Type B pancreatic cell (in vitro differentiated cells): ENCODE results near the gene ATAD3A. TPM values are rescaled to one million over a fixed set of nuclear protein-coding genes. Genes with fewer than 3 reads are reported as not detected.
"Not testable (repeated sequence)": the region's sequence is repeated elsewhere in the genome, so short reads cannot be mapped to it uniquely, and the experiment has no call there.

Experiments
- DNase-seq: peaks from one replicate; pipeline ENCODE4 v3.0.0; 2021; ENCODE audit warnings: mixed read lengths; ENCODE audit not compliant: unreplicated experiment; ENCODE audit errors: extremely low spot score
- H3K27ac Mint-ChIP-seq: 2 replicates; pipeline ENCODE4 v1.8.0; 2021; ENCODE audit warnings: mild to moderate bottlenecking, mixed read lengths
- H3K27me3 Mint-ChIP-seq: 2 replicates; pipeline ENCODE4 v1.8.0; 2021; ENCODE audit warnings: mixed read lengths
- H3K36me3 Mint-ChIP-seq: 2 replicates; pipeline ENCODE4 v1.8.0; 2021; ENCODE audit warnings: mixed read lengths
- H3K4me1 Mint-ChIP-seq: one replicate; pipeline ENCODE4 v1.8.0; 2021; ENCODE audit warnings: mixed read lengths; ENCODE audit not compliant: unreplicated experiment
- H3K4me3 Mint-ChIP-seq: 2 replicates; pipeline ENCODE4 v1.8.0; 2021; ENCODE audit warnings: mild to moderate bottlenecking, mixed read lengths
- H3K9me3 Mint-ChIP-seq: 2 replicates; pipeline ENCODE4 v1.8.0; 2021; ENCODE audit warnings: mixed read lengths
- CTCF ChIP-seq: fragments of 200-600 bp; sonication (generic); conservative IDR thresholded peaks from 2 replicates; pipeline ENCODE4 v1.5.0; 2021; ENCODE audit warnings: antibody characterized with exemption, mild to moderate bottlenecking
- total RNA-seq: library from RNA; stranded (reverse); gene quantifications from 2 replicates; pipeline ENCODE4 v1.2.1, GENCODE V29; 2021; ENCODE audit warnings: low replicate concordance

ATAD3A gene
- total RNA-seq, 1 donor from 2014 or later, result 39.8 TPM

GRCh38 chr1:1505366-1505798 lies 6.6 kb upstream of the ATAD3A start:
- H3K27me3 Mint-ChIP-seq, DNase-seq, H3K4me1 Mint-ChIP-seq, H3K36me3 Mint-ChIP-seq, H3K9me3 Mint-ChIP-seq: not testable (repeated sequence)
- H3K4me3 Mint-ChIP-seq, result peak overlapping the region; percentile 85
- peak overlapping the region; percentile 93 for H3K27ac Mint-ChIP-seq
- TF ChIP-seq CTCF, result peak; percentile 45

- peak overlapping the region; percentile 85 for H3K4me3 Mint-ChIP-seq
- not testable (repeated sequence) for H3K9me3 Mint-ChIP-seq, H3K27me3 Mint-ChIP-seq, DNase-seq, H3K36me3 Mint-ChIP-seq, H3K4me1 Mint-ChIP-seq
- H3K27ac Mint-ChIP-seq, result peak overlapping the region; percentile 93
Measured at GRCh38 chr1:1505801-1506200, 6.2 kb upstream of the ATAD3A start.

- peak overlapping the region; percentile 10 for H3K27ac Mint-ChIP-seq
- H3K36me3 Mint-ChIP-seq, result no peaks in the 10 kb centered on the region
- no peaks in the 10 kb centered on the region for H3K27me3 Mint-ChIP-seq
- H3K4me3 Mint-ChIP-seq, result no peak overlapping the region
- no peak for TF ChIP-seq CTCF
- peaks cover 12% of the 10 kb centered on the region for H3K4me1 Mint-ChIP-seq
- no peak for DNase-seq
- no peaks in the 10 kb centered on the region for H3K9me3 Mint-ChIP-seq
Measured at GRCh38 chr1:1507305-1507704, 4.7 kb upstream of the ATAD3A start.

- not testable (repeated sequence) for H3K27ac Mint-ChIP-seq, H3K4me3 Mint-ChIP-seq, H3K36me3 Mint-ChIP-seq, H3K27me3 Mint-ChIP-seq, H3K9me3 Mint-ChIP-seq, DNase-seq
- H3K4me1 Mint-ChIP-seq, result peaks cover 12% of the 10 kb centered on the region
Measured at GRCh38 chr1:1508775-1509464, 3.0 kb upstream of the ATAD3A start.

- DNase-seq, H3K4me3 Mint-ChIP-seq, H3K27me3 Mint-ChIP-seq, H3K27ac Mint-ChIP-seq, H3K9me3 Mint-ChIP-seq, H3K36me3 Mint-ChIP-seq: not testable (repeated sequence)
- H3K4me1 Mint-ChIP-seq, result peaks cover 12% of the 10 kb centered on the region
Measured at GRCh38 chr1:1509465-1509850, 2.5 kb upstream of the ATAD3A start.

GRCh38 chr1:1510912-1511532 lies 940 bp upstream of the ATAD3A start:
- Mint-ChIP-seq H3K27me3 (no peaks in the 10 kb centered on the region), H3K4me3 (peak overlapping the region; percentile 91), H3K27ac (peak overlapping the region; percentile 96), H3K36me3 (no peaks in the 10 kb centered on the region), H3K9me3 (no peaks in the 10 kb centered on the region), H3K4me1 (peaks cover 5% of the 10 kb centered on the region)
- no peak for DNase-seq
- TF ChIP-seq CTCF, result peak; percentile 47

- not testable (repeated sequence) for DNase-seq, H3K4me1 Mint-ChIP-seq, H3K27me3 Mint-ChIP-seq, H3K36me3 Mint-ChIP-seq, H3K9me3 Mint-ChIP-seq, H3K27ac Mint-ChIP-seq
- H3K4me3 Mint-ChIP-seq, result peak overlapping the region; percentile 79
Measured at GRCh38 chr1:1512425-1512824, 463 bp downstream of the ATAD3A start.

- H3K4me3 Mint-ChIP-seq, result peak overlapping the region; percentile 72
- H3K27ac Mint-ChIP-seq, DNase-seq, H3K9me3 Mint-ChIP-seq, H3K36me3 Mint-ChIP-seq, H3K4me1 Mint-ChIP-seq, H3K27me3 Mint-ChIP-seq: not testable (repeated sequence)
Measured at GRCh38 chr1:1513675-1514074, 1.7 kb downstream of the ATAD3A start.

- H3K27ac Mint-ChIP-seq, H3K4me3 Mint-ChIP-seq, DNase-seq, H3K27me3 Mint-ChIP-seq, H3K36me3 Mint-ChIP-seq, H3K4me1 Mint-ChIP-seq, H3K9me3 Mint-ChIP-seq: not testable (repeated sequence)
Measured at GRCh38 chr1:1514376-1514775, 2.4 kb downstream of the ATAD3A start.

- not testable (repeated sequence) for H3K4me3 Mint-ChIP-seq, H3K36me3 Mint-ChIP-seq, H3K4me1 Mint-ChIP-seq, H3K27me3 Mint-ChIP-seq, H3K27ac Mint-ChIP-seq, H3K9me3 Mint-ChIP-seq, DNase-seq
Measured at GRCh38 chr1:1516923-1517322, 5.0 kb downstream of the ATAD3A start.
